Osteoblast (primary cell): ENCODE data around the gene ZNF598. TPM values are rescaled to one million over a fixed set of nuclear protein-coding genes. Genes with fewer than 3 reads are reported as not detected.

Experiments used
- DNase-seq: peaks from one replicate; pipeline ENCODE4 v3.0.0; 2011; ENCODE audit warnings: low spot score, mixed read lengths; ENCODE audit not compliant: insufficient read length; ENCODE audit errors: missing footprints
- H2AFZ ChIP-seq: 2 replicates; pipeline ENCODE4 v1.6.0; 2011; ENCODE audit warnings: mild to moderate bottlenecking, low read length
- H3K27ac ChIP-seq: 2 replicates; pipeline ENCODE4 v1.5.1; 2011; ENCODE audit warnings: mild to moderate bottlenecking, low read depth, low read length, moderate library complexity
- H3K27me3 ChIP-seq: 2 replicates; pipeline ENCODE4 v1.6.0; 2012; ENCODE audit warnings: mild to moderate bottlenecking, control low read depth, inconsistent platforms, low read length, moderate library complexity; ENCODE audit not compliant: insufficient read depth
- H3K36me3 ChIP-seq: 2 replicates; pipeline ENCODE4 v1.5.1; 2011; ENCODE audit warnings: mild to moderate bottlenecking, low read length, control low read depth, moderate library complexity; ENCODE audit not compliant: insufficient read depth
- H3K4me1 ChIP-seq: 2 replicates; pipeline ENCODE4 v1.5.1; 2011; ENCODE audit warnings: mild to moderate bottlenecking, low read length, control low read depth, moderate library complexity; ENCODE audit not compliant: insufficient read depth
- H3K4me2 ChIP-seq: 2 replicates; pipeline ENCODE4 v1.6.0; 2011; ENCODE audit warnings: mild to moderate bottlenecking, low read length; ENCODE audit not compliant: insufficient read depth
- H3K4me3 ChIP-seq: fragments of 200-600 bp; sonication (generic); 3 replicates; pipeline ENCODE4 v1.5.1; 2012; ENCODE audit warnings: mild to moderate bottlenecking, low read length, inconsistent platforms; ENCODE audit not compliant: insufficient read depth
- H3K79me2 ChIP-seq: 2 replicates; pipeline ENCODE4 v1.6.0; 2012; ENCODE audit warnings: mild to moderate bottlenecking, low read length, control low read depth, inconsistent platforms; ENCODE audit not compliant: insufficient read depth
- H3K9me3 ChIP-seq: 2 replicates; pipeline ENCODE4 v1.5.1; 2011; ENCODE audit warnings: low read depth, low read length, control low read depth
- H4K20me1 ChIP-seq: 2 replicates; pipeline ENCODE4 v1.6.0; 2012; ENCODE audit warnings: mild to moderate bottlenecking, low read length, control low read depth; ENCODE audit not compliant: insufficient read depth
- small RNA-seq: library from RNA; depleted of rRNA; stranded (forward); fragments of <200 nt; gene quantifications from one replicate; pipeline ENCODE3, GENCODE V24; 2012
- total RNA-seq: library from RNA; depleted of rRNA; stranded (reverse); fragments of >200 nt; gene quantifications from 2 replicates; pipeline ENCODE4 v1.2.3, GENCODE V29; 2012
- TF ChIP-seq, protein P1 (sequence below): IDR thresholded peaks from 2 replicates; pipeline ENCODE4 v1.5.1; 2011; ENCODE audit warnings: mild to moderate bottlenecking, low read depth, low read length, moderate library complexity; ENCODE audit errors: extremely low read depth

ZNF598 gene
- total RNA-seq, 1 donor: 21.0 TPM

DNA sequence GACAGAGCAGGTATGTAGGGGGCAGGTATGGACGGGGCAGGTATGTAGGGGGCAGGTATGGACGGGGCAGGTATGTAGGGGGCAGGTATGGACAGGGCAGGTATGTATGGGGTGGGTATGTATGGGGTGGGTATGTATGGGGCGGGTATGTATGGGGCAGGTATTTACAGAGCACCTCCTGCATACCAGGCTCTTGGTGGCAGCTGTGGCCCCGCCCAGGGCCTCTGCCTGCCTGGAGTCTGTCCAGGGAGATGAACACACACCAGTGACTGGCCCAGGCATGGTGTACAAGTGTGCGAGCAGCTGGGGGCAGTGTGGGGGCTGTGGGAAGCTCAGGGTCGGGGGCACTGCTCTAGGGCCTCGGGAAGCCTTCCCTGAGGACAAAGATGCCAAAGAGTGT is 59.6 kb downstream of the ZNF598 start:
- no peak overlapping the region for H3K27ac ChIP-seq
- peak; percentile 29 for DNase-seq
- no peak overlapping the region for H2AFZ ChIP-seq

DNA sequence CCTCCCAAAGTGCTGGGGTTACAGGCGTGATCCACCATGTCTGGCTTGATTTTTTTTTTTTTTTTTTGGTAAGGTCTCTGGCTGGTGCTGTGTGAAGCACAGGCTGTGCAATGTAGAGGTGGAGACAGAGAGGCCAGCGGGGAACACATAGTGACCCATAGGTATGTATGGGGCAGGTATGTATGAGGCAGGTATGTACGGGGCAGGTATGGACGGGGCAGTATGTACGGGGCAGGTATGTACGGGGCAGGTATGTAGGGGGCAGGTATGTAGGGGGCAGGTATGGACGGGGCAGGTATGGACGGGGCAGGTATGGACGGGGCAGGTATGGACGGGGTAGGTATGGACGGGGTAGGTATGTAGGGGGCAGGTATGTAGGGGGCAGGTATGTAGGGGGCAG is 60.1 kb downstream of the ZNF598 start:
- TF ChIP-seq, protein P1, sequence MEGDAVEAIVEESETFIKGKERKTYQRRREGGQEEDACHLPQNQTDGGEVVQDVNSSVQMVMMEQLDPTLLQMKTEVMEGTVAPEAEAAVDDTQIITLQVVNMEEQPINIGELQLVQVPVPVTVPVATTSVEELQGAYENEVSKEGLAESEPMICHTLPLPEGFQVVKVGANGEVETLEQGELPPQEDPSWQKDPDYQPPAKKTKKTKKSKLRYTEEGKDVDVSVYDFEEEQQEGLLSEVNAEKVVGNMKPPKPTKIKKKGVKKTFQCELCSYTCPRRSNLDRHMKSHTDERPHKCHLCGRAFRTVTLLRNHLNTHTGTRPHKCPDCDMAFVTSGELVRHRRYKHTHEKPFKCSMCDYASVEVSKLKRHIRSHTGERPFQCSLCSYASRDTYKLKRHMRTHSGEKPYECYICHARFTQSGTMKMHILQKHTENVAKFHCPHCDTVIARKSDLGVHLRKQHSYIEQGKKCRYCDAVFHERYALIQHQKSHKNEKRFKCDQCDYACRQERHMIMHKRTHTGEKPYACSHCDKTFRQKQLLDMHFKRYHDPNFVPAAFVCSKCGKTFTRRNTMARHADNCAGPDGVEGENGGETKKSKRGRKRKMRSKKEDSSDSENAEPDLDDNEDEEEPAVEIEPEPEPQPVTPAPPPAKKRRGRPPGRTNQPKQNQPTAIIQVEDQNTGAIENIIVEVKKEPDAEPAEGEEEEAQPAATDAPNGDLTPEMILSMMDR: no peak
- H3K79me2 ChIP-seq: no peaks in the 10 kb centered on the region
- no peaks in the 10 kb centered on the region for H4K20me1 ChIP-seq
- no peaks in the 10 kb centered on the region for H3K9me3 ChIP-seq
- H3K4me1 ChIP-seq: no peaks in the 10 kb centered on the region
- no peaks in the 10 kb centered on the region for H3K36me3 ChIP-seq
- no peak overlapping the region for H3K27ac ChIP-seq
- H3K27me3 ChIP-seq: no peaks in the 10 kb centered on the region
- H3K4me3 ChIP-seq: no peak overlapping the region
- H3K4me2 ChIP-seq: no peak overlapping the region
- H2AFZ ChIP-seq: no peak overlapping the region
- no peak for DNase-seq

More for the DNA sequence above, 59.6 kb downstream of the ZNF598 start:
- Histone ChIP-seq H3K79me2 (no peaks in the 10 kb centered on the region), H3K36me3 (no peaks in the 10 kb centered on the region), H3K9me3 (no peaks in the 10 kb centered on the region), H4K20me1 (no peaks in the 10 kb centered on the region), H3K27me3 (no peaks in the 10 kb centered on the region), H3K4me3 (no peak overlapping the region), H3K4me2 (no peak overlapping the region), H3K4me1 (no peaks in the 10 kb centered on the region)
- TF ChIP-seq, protein P1: no peak

Small RNA genes within 50 kb of the gene (small RNA-seq; reads per million reads assigned to genes)
- gene AC005363.2: not detected
- gene RN7SL219P: not detected
- gene SNORA10: not detected
- gene SNORA64: not detected

Other genes with a start within 250 kb of the ZNF598 start
- 49.2 and 55.4 TPM in 2 replicates for gene NME3, start 238.3 kb downstream of the ZNF598 start, total RNA-seq
- 10.0 and 16.3 TPM in 2 replicates for gene EME2, start 237.0 kb downstream of the ZNF598 start, total RNA-seq
- 40.5 and 47.1 TPM in 2 replicates for gene MRPS34, start 236.7 kb downstream of the ZNF598 start, total RNA-seq
- gene SPSB3, start 227.2 kb downstream of the ZNF598 start, total RNA-seq: 33.6 and 42.3 TPM in 2 replicates
- gene NUBP2, start 226.9 kb downstream of the ZNF598 start, total RNA-seq: 45.4 and 56.1 TPM in 2 replicates
- gene IGFALS, start 216.1 kb downstream of the ZNF598 start, total RNA-seq: not detected in 2 replicates
- 28.9 and 32.9 TPM in 2 replicates for gene HAGH, start 183.0 kb downstream of the ZNF598 start, total RNA-seq
- 63.1 and 72.7 TPM in 2 replicates for gene FAHD1, start 182.6 kb downstream of the ZNF598 start, total RNA-seq
- gene MEIOB, start 137.7 kb downstream of the ZNF598 start, total RNA-seq: not detected in 2 replicates
- not detected in 2 replicates for gene HS3ST6, start 91.4 kb downstream of the ZNF598 start, total RNA-seq
- 16.2 and 18.1 TPM in 2 replicates for gene MSRB1, start 66.6 kb downstream of the ZNF598 start, total RNA-seq
- gene RPL3L, start 55.1 kb downstream of the ZNF598 start, total RNA-seq: not detected in 2 replicates
- gene NDUFB10, start 50.3 kb downstream of the ZNF598 start, total RNA-seq: 82.8 and 109 TPM in 2 replicates
- gene RPS2, start 45.0 kb downstream of the ZNF598 start, total RNA-seq: 1,815 and 2,359 TPM in 2 replicates
- 0.36 TPM in 1 of 2 replicates, not detected in the other for gene RNF151, start 43.0 kb downstream of the ZNF598 start, total RNA-seq
- 22.4 and 26.1 TPM in 2 replicates for gene TBL3, start 37.8 kb downstream of the ZNF598 start, total RNA-seq
- under 0.01 and 0.29 TPM in 2 replicates for gene NOXO1, start 28.4 kb downstream of the ZNF598 start, total RNA-seq
- 8.7 and 12.1 TPM in 2 replicates for gene GFER, start 25.6 kb downstream of the ZNF598 start, total RNA-seq
- under 0.01 and 0.59 TPM in 2 replicates for gene SYNGR3, start 19.9 kb downstream of the ZNF598 start, total RNA-seq
- not detected in 2 replicates for gene NPW, start 10.0 kb upstream of the ZNF598 start, total RNA-seq
- gene NHERF2, start 17.1 kb upstream of the ZNF598 start, total RNA-seq: 26.8 and 33.7 TPM in 2 replicates
- gene NTHL1, start 38.0 kb upstream of the ZNF598 start, total RNA-seq: 22.8 and 24.8 TPM in 2 replicates
- 73.1 and 78.9 TPM in 2 replicates for gene TSC2, start 38.2 kb upstream of the ZNF598 start, total RNA-seq
- 139 and 180 TPM in 2 replicates for gene PKD1, start 126.1 kb upstream of the ZNF598 start, total RNA-seq
- gene RAB26, start 138.8 kb upstream of the ZNF598 start, total RNA-seq: 0.36 and 0.59 TPM in 2 replicates
- gene TRAF7, start 146.0 kb upstream of the ZNF598 start, total RNA-seq: 49.5 and 56.1 TPM in 2 replicates
- not detected in 2 replicates for gene CASKIN1, start 186.8 kb upstream of the ZNF598 start, total RNA-seq
- gene MLST8, start 195.6 kb upstream of the ZNF598 start, total RNA-seq: 30.8 and 44.2 TPM in 2 replicates
- gene BRICD5, start 201.0 kb upstream of the ZNF598 start, total RNA-seq: 1.5 and 2.5 TPM in 2 replicates
- gene PGP, start 205.0 kb upstream of the ZNF598 start, total RNA-seq: 14.1 and 14.4 TPM in 2 replicates
- gene E4F1, start 213.8 kb upstream of the ZNF598 start, total RNA-seq: 30.9 and 31.5 TPM in 2 replicates
- 0.72 and 0.88 TPM in 2 replicates for gene DNASE1L2, start 226.6 kb upstream of the ZNF598 start, total RNA-seq
- gene ECI1, start 241.8 kb upstream of the ZNF598 start, total RNA-seq: 42.3 and 44.5 TPM in 2 replicates